HG03025 (cell line): Measurements from ENCODE around the gene BTBD19.
A peak's percentile ranks its signal among the peaks of the same experiment; 100 is the strongest.
"Not testable (repeated sequence)": the region's sequence is repeated elsewhere in the genome, so short reads cannot be mapped to it uniquely, and the experiment has no call there.

ENCODE experiments used
- ATAC-seq: cut with Tn5 transposase; IDR thresholded peaks from one replicate; pipeline ENCODE4 v1.9.1; 2021; ENCODE audit warnings: mild to moderate bottlenecking, moderate library complexity; ENCODE audit not compliant: unreplicated experiment, low FRiP score

Gene BTBD19

DNA sequence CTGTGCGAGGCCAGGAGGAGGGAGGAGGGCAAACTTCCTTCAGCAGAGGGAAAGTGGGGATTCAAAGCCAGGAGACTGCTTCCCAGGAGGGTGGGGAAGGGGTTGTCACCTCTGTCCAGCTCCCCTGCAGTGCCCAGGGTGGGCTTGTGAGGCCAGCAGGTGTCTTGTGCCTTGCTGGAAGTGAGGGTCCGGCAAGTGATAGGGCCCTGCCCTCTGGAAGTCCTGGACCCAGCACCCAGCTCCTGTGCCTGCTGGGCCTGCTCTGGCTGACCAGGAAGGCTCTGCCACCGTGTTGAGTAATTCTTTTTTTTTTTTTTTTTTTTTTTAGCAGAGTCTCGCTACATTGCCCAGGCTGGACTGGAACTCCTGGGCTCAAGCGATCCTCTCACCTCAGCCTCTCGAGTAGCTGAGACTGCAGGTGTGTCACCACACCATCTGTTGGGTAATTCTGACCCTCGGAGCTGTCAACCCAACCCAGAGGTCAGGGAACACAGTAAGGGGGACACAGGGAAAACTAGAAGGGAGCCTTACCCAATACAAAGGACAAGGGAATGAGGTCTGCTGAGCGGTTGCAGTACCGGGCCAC lies 21.4 kb upstream of the BTBD19 start:
- no peak for ATAC-seq

DNA sequence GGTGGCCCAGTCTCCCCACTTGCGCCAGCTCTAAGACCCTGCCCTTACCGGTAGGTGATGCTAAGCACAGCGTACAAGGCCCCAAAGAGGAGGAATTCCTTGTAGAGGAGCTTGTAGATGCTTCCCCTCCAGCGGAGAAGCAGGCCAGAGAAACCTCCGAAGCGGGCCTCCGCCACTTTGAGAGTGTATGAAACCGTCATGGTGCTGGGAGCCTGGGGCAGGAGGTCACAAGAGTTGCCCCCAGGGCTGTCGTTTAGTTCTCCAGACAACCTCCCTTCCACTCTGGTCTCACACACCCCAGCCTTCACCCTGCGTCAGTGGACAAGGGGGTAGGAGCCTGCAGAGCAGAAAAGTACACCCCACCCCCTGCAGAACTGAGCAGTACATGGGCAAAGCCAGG lies 20.8 kb upstream of the BTBD19 start:
- ATAC-seq, result no peak

DNA sequence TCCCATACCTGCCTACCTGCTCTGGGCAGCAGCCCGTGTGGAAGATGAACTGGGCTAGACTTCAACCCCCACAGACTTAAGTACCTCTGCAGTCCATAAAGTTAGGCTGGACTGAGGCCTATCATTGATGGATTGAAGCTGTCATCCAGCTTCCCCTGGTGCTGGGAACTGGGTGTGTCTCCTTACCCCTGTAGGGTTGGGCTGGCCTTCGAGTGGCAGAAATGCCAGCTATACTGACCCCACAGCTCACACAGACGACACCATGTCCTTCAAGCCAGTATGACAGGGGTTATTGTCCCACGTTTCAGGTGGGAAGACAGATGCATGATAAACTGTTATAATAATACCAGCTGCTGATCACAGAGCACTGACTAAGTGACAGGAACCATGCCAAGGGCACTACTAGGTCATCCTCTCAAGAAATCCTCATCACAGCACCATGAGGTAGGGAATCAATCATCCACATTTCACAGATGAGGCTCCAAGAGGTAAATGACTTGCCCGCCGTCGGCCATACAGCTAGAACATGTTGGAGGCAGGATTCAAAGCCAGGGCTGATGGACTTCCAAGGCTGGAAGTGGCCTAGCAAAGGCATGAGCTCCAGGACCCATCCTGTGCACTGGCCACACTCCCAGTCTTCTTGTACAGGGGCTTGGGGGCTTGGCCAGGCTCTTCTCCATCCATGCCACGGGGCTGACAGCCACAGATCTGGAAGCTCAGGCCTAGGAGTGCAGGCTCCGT lies 20.0 kb upstream of the BTBD19 start, which contains the start of gene BEST4:
BEST4 (minus strand) TSS at position 51 of the 741 bp plus-strand sequence. CDS start 465 bp downstream, outside the sequence.
- no peak for ATAC-seq

DNA sequence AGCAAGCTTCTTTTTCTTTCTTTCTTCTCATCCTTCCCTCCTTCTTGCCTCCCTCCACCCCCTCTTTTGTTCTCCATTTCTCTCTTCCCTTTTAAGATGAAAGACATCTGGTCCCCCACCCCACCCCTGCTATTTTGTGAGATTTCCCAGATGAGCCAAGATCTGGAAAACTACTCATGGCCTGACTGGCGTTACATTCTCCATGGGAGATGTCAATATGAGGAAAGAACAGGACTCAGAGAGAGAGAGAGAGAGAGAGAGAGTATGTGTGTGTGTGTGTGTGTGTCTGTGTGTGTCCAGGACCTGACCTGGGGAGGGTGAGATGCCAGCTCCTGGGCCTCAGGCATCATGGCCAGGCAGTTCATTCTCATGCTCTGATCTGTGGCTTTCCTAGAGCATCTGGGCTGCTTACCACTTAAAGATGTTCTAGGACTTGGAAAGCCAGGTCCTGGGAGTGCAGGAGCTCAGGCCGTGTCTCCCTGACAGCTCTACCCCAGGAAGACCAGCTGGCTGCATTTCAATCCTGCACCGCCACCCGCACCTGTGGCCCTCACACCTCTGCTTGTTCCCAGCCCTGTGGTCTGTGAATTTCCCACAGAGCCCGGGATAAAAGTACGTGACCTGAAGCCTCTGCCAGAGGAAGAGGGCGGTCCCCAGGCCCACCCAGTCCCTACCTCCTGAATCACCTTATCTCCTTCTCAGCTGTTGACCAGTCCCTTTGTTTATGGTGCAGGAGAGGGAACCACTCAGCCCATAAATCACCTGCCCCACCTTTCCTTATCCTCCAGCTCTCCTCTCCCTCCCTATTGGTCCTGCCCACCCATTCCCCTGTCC lies 17.1 kb upstream of the BTBD19 start:
- no peak for ATAC-seq

DNA sequence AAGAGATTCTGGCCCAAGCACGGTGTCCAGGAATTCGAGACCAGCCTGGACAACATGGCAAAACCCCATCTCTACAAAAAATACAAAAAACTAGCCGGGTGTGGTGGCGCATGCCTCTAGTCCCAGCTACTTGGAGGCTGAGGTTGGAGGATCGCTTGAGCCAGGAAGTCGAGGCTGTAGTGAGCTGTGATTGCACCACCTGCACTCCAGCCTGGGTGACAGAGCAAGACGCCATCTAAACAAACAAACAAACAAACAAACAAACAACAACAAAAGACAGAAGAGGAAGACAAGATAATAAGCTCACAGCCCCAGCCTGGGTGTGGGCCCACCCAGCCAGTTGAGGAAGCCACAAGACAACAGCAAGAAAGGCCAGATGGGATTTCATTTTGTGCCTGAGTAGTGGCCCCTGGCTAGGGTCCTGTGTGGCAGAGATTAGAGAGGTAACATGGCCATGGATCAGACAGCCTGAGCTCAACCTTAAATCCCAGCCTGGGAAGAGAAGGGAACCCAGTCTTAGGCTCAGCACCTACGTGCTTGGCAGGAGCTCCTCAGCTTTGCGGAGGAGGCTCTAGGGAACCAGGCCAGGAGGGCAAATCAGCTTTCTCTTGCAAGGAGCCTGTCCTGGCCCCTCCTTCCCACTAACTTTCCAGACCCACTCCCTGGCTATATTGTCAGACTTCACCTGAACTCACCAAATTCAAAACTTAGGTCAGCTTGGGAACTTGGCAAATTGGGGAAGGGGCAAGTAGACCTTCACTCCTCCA lies 15.4 kb upstream of the BTBD19 start:
- no peak for ATAC-seq

DNA sequence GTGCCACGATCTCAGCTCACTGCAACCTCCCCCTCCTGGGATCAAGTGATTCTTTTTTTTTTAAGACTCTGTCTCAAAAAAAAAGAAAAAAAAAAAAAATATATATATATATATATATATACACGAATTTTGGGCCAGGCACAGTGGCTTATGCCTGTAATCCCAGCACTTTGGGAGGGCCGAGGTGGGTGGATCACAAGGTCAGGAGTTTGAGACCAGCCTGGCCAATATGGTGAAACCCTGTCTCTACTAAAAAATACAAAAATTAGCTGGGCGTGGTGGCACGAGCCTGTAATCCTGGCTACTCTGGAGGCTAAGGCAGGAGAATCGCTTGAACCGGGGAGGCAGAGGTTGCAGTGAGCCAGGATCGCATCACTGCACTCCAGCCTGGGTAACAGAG lies 10.4 kb upstream of the BTBD19 start:
- ATAC-seq, result not testable (repeated sequence)

DNA sequence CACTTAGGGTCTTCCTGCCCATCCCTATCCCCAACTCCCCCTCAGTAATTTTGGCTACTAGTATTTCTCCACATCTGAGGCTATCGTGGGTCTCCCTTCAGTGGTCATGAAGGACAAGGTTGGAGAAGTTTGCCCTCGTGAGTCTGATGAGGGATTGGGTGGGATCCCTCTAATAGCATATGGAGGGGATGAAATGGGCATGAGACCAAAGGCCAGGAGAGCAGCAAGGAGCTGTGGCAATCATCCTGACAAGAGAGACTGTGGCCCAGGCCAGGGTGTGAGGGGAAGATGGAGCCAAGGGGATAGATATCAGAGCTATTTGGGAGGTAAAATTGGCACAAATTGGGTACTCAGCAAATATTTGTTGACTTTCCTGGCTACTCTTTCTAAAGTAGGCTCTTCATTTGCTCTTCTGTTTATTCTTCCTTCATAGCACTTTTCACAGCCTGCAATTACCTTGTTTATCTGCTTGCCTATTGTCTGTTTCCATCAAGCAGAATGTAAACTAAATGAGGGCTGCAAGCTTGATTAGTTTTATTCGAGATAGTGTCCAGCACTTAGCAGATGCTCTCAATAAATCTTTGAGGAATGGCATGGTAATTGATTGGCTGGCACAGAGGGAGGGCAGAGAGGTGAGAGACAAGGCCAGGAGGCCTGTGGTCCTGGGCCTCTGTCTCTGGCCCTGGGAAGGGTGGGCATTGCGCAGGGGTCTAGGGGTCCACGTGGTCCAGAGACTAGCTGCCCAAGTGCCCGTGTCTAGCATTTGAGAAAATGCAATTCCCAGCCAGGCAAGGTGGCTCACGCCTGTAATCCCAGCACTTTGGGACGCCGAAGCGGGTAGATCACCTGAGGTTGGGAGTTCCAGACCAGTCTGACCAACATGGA lies 9.6 kb upstream of the BTBD19 start:
- no peak for ATAC-seq

DNA sequence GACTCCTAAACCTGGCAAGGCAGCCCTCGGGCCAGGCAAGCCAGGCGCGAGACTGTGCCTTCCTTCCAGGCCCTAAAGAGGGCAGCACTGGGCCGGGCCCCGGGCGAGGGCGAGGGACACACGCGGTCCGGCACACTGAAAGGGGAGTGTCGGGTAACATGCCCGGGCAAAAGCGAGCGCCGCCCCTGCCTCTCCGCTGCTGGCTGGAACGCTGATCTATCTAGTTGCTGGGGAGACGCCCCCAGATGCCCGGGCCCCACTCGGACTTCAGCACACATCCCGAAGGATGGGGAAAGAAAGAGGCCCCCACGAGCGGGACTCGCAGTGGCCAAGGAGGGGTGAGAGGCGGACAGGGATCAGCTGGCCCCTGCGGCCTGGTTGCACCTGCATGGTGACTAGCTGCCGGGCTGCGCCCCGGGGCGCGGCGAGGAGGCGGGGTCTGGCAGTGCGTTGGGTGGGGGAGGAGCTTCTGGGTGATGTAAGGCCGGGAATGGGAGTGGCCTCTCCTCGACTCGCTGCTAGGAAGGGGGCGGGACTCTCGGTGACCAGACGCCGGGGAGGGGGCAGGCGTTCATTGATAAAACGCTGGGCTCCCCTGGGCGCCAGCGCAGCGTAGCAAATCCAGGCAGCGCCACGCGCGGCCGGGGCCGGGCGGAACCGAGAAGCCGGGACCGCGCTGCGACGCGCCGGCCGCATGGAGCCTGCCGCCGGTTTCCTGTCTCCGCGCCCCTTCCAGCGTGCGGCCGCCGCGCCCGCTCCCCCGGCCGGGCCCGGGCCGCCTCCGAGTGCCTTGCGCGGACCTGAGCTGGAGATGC lies 8.3 kb upstream of the BTBD19 start, which contains the start of gene PLK3:
PLK3 (plus strand) TSS at position 608 of the 815 bp plus-strand sequence; CDS start at position 695, 87 bp downstream.
- ATAC-seq, result peak; percentile 76

DNA sequence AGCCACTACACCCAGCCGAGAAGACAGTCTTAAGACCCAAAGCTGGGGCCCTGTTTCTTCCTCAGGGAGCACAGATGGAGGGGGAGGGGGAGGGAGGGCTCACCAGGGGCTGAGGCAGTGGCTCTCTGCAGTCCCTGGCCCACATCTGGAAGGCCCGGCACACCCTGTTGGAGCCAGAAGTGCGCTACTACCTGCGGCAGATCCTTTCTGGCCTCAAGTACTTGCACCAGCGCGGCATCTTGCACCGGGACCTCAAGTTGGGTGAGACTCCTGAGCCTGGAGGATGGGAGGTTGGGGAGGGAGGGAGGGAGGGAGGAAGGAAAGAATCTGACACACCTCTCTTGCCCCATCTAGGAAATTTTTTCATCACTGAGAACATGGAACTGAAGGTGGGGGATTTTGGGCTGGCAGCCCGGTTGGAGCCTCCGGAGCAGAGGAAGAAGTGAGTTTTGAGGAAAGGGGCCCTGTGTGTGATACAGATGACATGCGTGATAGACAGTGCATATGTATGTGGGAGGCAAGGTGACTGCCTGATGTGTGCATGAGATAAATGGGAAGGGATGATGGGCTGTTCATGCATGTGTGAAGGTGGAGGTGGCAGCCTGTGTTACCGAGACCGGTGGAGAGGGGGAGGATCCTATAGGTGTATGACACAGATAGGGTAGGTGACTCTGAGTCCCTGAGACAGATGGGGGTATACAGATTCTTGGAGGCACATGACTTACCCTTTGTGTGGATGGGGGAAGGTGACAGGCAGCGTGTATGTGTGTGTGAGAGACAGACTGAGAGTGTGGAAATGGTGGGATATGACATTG lies 6.6 kb upstream of the BTBD19 start:
- ATAC-seq, result no peak

DNA sequence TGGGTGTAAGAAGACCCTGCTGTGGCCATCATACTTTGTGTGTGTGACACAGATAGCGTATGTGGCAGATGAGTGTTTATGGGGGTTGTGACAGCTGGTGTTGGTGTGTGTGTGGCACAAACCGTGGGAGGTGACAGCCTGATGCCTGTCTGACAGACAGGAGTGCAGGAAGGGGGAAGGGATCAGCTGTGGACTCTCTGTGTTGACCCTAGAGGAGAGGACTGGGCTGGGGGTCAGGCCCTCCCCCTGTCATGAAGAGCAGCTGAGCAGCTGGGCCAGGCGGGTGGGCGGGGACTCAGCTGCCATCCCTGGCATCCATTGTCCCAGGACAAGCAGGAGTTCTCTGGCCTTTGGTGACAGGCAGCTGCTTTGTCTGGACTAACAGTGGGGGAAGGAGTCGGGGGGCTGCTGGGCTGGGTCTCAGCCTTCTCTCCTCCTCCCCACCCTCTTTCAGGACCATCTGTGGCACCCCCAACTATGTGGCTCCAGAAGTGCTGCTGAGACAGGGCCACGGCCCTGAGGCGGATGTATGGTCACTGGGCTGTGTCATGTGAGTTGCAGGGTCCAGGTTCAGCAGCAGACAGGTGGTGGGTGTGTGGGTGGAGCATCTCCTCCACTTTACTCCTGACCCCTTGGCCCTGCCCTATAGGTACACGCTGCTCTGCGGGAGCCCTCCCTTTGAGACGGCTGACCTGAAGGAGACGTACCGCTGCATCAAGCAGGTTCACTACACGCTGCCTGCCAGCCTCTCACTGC lies 5.8 kb upstream of the BTBD19 start:
- no peak for ATAC-seq

DNA sequence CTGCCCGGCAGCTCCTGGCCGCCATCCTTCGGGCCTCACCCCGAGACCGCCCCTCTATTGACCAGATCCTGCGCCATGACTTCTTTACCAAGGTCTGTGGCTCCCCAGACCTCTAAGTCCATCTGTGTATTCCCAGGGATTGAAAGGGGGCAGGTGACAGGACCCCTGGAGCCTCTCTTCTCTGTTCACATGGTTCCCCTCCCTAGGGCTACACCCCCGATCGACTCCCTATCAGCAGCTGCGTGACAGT lies 5.3 kb upstream of the BTBD19 start:
- no peak for ATAC-seq

DNA sequence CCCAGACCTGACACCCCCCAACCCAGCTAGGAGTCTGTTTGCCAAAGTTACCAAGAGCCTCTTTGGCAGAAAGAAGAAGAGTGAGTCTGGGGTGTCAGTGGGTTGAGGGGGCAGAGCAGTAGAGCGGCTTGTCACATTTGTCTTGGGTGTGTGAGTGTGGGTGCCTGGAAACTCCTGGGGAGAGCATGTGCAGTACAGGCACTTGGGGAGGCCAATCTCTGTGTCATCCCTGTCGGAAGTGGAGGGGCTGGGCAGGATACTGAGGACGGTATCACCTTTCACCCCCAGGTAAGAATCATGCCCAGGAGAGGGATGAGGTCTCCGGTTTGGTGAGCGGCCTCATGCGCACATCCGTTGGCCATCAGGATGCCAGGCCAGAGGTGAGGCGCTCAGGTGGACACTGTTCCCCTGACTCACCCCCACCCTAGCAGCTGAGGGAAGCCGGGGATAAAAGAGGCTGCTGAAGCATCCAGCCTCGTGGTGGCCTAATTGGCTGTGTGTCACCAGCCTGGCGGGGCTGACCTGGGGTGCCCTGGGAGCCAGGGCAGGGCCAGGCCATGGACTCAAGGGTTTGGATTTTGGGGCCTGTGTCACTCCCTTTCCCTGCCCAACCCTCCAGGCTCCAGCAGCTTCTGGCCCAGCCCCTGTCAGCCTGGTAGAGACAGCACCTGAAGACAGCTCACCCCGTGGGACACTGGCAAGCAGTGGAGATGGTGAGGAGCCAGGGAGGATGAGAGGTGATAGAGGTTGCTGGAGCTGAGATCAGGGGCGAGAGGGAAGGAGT lies 4.8 kb upstream of the BTBD19 start:
- no peak for ATAC-seq

DNA sequence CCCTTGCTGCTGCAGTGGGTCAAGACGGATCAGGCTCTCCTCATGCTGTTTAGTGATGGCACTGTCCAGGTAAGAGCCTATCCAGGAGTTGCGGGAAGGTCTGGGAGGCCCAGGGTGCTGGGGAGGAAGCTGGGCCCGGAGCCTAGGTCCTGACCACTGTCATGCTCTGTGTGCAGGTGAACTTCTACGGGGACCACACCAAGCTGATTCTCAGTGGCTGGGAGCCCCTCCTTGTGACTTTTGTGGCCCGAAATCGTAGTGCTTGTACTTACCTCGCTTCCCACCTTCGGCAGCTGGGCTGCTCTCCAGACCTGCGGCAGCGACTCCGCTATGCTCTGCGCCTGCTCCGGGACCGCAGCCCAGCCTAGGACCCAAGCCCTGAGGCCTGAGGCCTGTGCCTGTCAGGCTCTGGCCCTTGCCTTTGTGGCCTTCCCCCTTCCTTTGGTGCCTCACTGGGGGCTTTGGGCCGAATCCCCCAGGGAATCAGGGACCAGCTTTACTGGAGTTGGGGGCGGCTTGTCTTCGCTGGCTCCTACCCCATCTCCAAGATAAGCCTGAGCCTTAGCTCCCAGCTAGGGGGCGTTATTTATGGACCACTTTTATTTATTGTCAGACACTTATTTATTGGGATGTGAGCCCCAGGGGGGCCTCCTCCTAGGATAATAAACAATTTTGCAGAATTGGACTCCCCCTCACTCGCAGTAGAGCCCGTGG lies 2.9 kb upstream of the BTBD19 start:
- ATAC-seq, result no peak

DNA sequence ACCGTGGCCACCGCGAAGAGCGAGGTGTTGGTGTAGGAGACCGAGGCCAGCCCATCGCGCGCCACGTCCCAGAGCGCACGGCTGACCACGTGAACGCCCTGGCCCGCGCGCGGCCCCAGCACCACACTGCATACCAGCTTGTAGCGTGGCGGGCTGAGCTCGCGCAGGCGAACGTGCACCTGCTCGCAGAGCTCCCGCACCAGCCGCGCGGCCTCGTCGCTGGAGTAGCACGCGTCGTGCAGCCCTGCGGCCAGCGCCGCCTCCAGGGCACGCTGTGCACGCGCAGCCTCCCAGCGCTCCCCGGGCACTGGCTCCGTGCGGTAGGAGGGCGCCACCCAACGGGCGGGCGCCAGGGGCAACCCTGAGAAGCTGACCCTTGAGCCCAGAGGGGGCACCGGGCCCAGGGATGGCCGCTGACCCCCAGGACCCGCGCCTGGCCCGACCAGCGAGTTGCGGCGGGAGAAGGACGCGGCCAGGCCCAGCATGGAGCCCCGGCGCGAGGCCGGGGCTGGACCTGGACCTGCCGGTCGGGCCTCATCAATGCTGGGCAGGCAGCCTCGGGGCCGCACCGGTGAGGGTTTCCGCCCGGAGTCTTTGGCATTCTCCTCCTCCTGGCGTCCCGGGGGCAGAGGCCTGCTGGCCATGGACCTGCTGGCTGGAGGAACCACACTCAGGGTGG lies 2.2 kb upstream of the BTBD19 start:
- no peak for ATAC-seq

DNA sequence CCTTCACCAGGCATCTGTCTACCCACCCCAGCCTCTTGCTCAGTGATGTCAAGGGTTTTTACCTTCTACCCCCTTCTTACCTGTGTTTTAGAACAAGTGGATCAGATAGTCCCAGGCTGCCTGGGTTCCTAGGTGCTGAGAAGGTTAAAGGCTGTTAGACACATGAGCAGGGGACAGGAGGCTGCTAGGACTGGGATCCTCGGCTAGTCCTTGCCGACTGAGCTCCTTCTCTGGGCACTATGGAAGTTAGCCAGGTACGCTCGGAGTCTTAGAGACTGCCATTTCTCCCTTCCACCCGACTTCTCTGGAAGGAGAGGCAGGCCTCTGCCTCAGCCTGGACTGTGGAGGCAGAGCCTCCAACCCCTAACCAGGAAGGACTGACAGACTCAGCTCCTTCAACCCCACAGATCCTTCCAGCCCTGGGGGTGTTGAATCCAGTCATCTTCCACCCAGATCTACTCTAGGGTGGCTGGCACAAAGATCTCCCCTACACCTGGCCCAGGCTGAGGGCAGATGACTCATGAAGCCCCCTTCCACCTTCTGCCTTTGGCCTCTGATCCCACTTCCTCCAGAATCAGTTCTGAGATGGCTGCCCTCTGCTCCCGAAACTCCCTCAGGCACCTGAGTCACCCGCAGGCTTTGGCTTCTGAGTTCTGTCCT lies 1.5 kb upstream of the BTBD19 start, which contains the start of gene DYNLT4:
DYNLT4 (minus strand) TSS at position 648 of the 660 bp plus-strand sequence. CDS start 683 bp downstream, outside the sequence.
- ATAC-seq, result no peak
